ENCODE results near the gene AGTRAP.

GRCh38 chr1:11707621-11708276 lies 28.2 kb upstream of the AGTRAP start:
- TF ChIP-seq POLR2A (IDR thresholded peaks at IDR 0.05; ENCODE audit: extremely low read depth, insufficient read length) (no peak), CTCF (IDR thresholded peaks at IDR 0.05; ENCODE audit: low read depth, low read length) (no peak), MYC (IDR thresholded peaks at IDR 0.05; ENCODE audit: low read depth, low read length) (no peak), MAX (IDR thresholded peaks at IDR 0.05; ENCODE audit: low read depth, low read length) (peak; percentile 41; the same call in 1 of the 2 replicates)
